ENCODE measurements around the gene RRAGA. TPM values are rescaled to one million over a fixed set of nuclear protein-coding genes. Genes with fewer than 3 reads are reported as not detected.

Gene RRAGA
- total and polyA plus RNA-seq, 2 of the 8 experiments (the other 6 are each of a cell fraction or from before 2014, with no cell fraction given), result 45.6 to 46.5 TPM

GRCh38 chr9:19022206-19022605 is 27.0 kb upstream of the RRAGA start:
- Histone ChIP-seq H3K4ac (replicated peaks; ENCODE audit: insufficient read length, low read depth, low read length) (no peak overlapping the region), H3K18ac (ENCODE audit: extremely low read depth, low read length) (no peak overlapping the region), H3K79me1 (ENCODE audit: low read depth, low read length) (no peaks in the 10 kb centered on the region), H3K36me3 (ENCODE audit: control insufficient read depth in 2 of 4, insufficient read depth in 4 of 4, low read length in 3 of 4) (no peaks in the 10 kb centered on the region), H3K9me3 (ENCODE audit: insufficient read depth in 2 of 2, low read depth in 1 of 2, low read length in 1 of 2) (no peaks in the 10 kb centered on the region), H3K4me1 (replicated peaks in 1 of 4; ENCODE audit: control insufficient read depth in 3 of 4, insufficient read depth in 4 of 4, low read length in 3 of 4) (no peaks in the 10 kb centered on the region), H2BK15ac (ENCODE audit: low read length) (no peak overlapping the region), H2AK5ac (ENCODE audit: low read depth, low read length) (no peak overlapping the region), H2BK5ac (ENCODE audit: low read depth, low read length) (no peak overlapping the region), H3K79me2 (ENCODE audit: control insufficient read depth in 1 of 2, insufficient read depth in 2 of 2, low read length in 2 of 2) (no peaks in the 10 kb centered on the region), H3K9ac (replicated peaks in 1 of 4; ENCODE audit: extremely low read depth in 1 of 4, low read depth in 3 of 4, low read length in 3 of 4) (no peak overlapping the region), H3K23me2 (ENCODE audit: low read depth, low read length) (no peaks in the 10 kb centered on the region), H4K8ac (ENCODE audit: extremely low read depth, insufficient read depth, low read length) (no peak overlapping the region), H3K56ac (replicated peaks; ENCODE audit: insufficient read length, low read depth, low read length) (no peak overlapping the region), H3K27ac (ENCODE audit: low read depth, low read length) (no peak overlapping the region), H2BK12ac (ENCODE audit: low read depth, low read length) (no peak overlapping the region), H2BK20ac (ENCODE audit: low read length) (no peak overlapping the region), H3K14ac (ENCODE audit: insufficient read length) (no peak overlapping the region), H4K20me1 (replicated peaks in 1 of 2; ENCODE audit: control insufficient read depth in 1 of 2, insufficient read depth in 2 of 2, low read length in 2 of 2) (no peaks in the 10 kb centered on the region), H4K91ac (replicated peaks; ENCODE audit: insufficient read length, low read length) (no peak overlapping the region), H3K4me2 (ENCODE audit: insufficient read depth in 1 of 2, low read depth in 2 of 2, low read length in 2 of 2) (no peak overlapping the region), H3K23ac (ENCODE audit: insufficient read length) (no peak overlapping the region), H3K4me3 (ENCODE audit: extremely low read depth in 1 of 4, insufficient read depth in 2 of 4, low read depth in 3 of 4, low read length in 4 of 4) (no peak overlapping the region), H3K27me3 (replicated peaks in 1 of 4; ENCODE audit: control insufficient read depth in 3 of 4, extremely low read depth in 1 of 4, insufficient read depth in 3 of 4, low read length in 3 of 4) (no peaks in the 10 kb centered on the region), H4K5ac (ENCODE audit: insufficient read length, low read depth, low read length) (no peak overlapping the region), H2AFZ (ENCODE audit: low read length) (no peak overlapping the region), H2BK120ac (replicated peaks; ENCODE audit: low read depth, low read length) (no peak overlapping the region)
- no peak for FAIRE-seq
- DNase-seq (ENCODE audit: low read depth in 1 of 2, low spot score in 2 of 2), result no peak
- POLR2A ChIA-PET (ENCODE audit: partially characterized antibody), result no interaction called here
- WGBS, 2 experiments (ENCODE audit: extremely low coverage in 1 of 2, insufficient coverage in 1 of 2, insufficient read length in 1 of 2, insufficient replicate concordance in 2 of 2, low coverage in 1 of 2, low lambda C conversion rate in 2 of 2, missing lambda C conversion rate in 1 of 2), result 89% methylated on average over 2 of the region's 2 CpGs; no CpG with 5 or more reads in 1 of the 2 experiments
- CTCF ChIA-PET (ENCODE audit: partially characterized antibody), result interaction anchor here (0.6 to 1.7 kb wide), 2 partner anchors 8 to 507 kb away, joined by 3 to 5 read pairs; no protein-coding TSS in a partner anchor
- TF ChIP-seq SRF (IDR thresholded peaks at IDR 0.05; ENCODE audit: low read depth, low read length) (no peak), TAF7 (optimal IDR thresholded peaks at IDR 0.05; ENCODE audit: borderline replicate concordance, low read depth, low read length) (no peak), MAFK (IDR thresholded peaks at IDR 0.05; ENCODE audit: low read depth, low read length) (no peak), CHD1 (IDR thresholded peaks at IDR 0.05; ENCODE audit: low read depth, low read length) (no peak), TBP (IDR thresholded peaks at IDR 0.05; ENCODE audit: low read depth, low read length) (no peak), HDAC2 (IDR thresholded peaks at IDR 0.05; ENCODE audit: borderline replicate concordance in 1 of 2, low read depth in 2 of 2, low read length in 2 of 2) (no peak), EP300 (IDR thresholded peaks at IDR 0.05; ENCODE audit: borderline replicate concordance in 1 of 2, low read depth in 2 of 2, low read length in 2 of 2) (no peak), RAD21 (IDR thresholded peaks at IDR 0.05 in 1 of 2, conservative IDR thresholded peaks at IDR 0.05 in 1 of 2; ENCODE audit: low read depth in 2 of 2, low read length in 2 of 2) (no peak), ATF2 (IDR thresholded peaks at IDR 0.05; ENCODE audit: low read length) (no peak), SIX5 (IDR thresholded peaks at IDR 0.05; ENCODE audit: low read depth, low read length) (no peak), FOSL1 (IDR thresholded peaks at IDR 0.05; ENCODE audit: insufficient read depth, low read depth, low read length) (no peak), SP2 (IDR thresholded peaks at IDR 0.05; ENCODE audit: low read length) (no peak)

All from H1 (cell line).